NCI-H1930 (cell line): ENCODE data around the gene LIG1.
"Not testable (repeated sequence)": the region's sequence is repeated elsewhere in the genome, so short reads cannot be mapped to it uniquely, and the experiment has no call there.

ENCODE experiments used
- DNase-seq, 2 experiments: peaks; one replicate each; lab custom pipeline; 2025; lab: John Stamatoyannopoulos, UW

The LIG1 gene

DNA sequence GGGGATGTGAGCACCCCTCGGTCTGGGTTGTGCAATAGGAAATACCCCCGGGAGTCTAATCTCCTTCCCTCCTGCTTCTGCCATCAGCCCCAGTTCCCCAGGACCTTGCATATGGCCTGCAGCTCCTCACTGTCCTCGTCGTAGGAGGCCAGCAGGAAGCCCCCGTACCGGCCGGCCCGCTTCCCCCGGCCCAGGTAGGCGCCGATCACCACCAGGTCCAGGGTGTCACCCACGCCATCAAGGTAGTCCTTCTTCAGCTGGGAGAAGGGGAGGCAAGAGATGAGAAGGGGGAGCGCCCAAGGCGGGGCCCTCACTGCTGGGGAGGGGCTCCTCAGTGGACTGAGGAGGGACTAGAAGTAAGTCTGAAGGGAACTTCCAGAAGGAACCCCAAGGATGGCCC lies 49.1 kb downstream of the LIG1 start:
- DNase-seq: no peak

DNA sequence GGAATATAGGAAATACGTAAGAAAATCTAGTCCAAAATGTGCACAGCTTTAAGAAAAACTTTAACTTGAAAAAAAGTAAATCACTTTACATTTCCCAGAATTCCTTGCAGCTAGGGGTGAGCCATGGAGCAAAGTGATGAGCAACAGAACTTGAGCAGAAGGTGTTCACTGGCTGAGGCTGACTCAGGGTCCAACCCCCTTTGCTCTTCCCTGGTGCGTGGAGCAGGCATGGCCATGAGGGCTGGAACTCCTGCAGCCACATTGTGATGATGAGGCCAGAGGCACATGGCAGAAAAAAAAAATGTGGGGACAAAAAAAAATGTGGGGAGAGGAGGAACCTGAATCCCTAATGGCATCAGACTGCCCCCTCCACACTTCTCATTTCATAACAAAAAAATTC lies 49.6 kb downstream of the LIG1 start:
- DNase-seq: no peak

DNA sequence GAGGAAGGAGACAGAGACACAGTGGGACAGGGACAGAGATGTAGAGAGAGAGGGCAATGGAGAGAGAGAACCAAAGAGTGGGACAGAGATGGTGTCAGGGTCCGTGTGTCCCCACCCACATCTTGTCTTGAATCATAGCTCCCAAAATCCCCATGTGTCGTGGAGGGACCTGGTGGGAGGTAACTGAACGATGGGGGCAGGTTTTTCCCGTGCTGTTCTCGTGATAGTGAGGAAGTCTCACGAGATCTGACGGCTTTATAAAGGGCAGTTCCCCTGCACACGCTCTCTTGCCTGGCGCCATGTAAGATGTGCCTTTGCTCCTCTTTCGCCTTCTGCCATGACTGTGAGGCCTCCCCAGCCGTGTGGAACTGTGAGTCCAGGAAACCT lies 52.0 kb downstream of the LIG1 start:
- no peak for DNase-seq

DNA sequence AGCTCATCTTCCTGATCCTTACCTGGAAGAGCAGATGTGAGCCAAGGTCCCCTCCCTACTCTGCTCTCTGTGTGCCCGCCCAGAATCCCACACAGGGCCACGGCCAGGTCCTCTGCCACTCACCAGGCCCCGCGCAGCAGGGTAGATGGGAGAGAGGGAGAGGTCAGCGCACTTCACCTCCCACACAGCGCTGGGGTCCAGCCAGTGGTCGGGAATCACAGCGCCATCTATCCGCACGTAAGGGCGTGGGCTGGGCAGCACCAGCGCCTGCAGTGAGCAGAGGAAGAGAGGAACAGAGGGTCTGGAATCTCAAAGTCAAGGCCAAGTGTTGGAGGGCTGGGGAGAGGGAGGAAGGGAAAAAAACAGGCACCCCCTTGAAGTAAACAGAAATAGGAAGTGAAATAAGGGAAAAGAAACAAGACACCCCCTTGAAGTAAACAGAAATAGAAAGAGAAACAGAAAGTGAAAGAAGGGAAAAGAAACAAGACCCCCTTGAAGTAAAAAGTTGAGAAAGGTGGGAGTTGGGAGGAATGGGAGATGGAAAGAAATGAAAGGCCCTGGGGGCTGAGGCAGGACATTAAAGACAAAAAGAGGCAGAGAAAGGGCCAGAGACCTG lies 52.5 kb downstream of the LIG1 start:
- DNase-seq: no peak

DNA sequence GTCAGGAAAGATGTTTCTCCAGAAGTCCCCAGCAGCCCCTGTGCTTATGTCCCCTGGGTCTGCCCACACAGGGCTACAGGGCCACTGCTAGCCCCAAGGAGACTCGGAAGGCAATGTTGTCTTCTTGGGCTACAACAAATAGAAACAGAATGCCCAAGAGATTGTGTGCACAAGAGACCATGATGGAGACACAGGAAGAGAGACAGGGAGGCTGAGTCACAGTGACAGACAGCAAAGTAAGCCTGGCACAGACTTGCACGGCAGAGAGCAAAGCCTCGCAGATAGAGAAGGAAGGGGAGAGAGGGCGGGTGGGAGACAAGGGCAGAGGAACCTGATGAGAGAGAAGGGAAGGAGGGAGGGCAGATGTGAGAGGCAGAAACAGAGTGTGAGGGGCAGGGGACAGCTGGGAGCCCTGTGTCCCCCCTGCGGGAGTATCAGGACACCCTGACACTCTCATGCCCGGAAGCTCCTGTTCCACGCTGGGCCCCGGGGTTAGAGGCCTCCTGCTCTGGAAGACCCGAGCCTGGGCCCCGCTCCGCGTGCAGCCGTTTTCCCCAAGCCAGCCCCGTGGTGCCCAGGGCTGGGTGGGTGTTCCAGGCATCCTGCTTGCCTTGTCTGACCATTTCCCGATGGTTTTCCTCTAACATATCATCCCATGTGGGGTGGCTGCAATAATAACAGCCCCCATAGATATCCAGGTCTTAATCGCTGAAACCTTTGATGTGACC lies 56.8 kb downstream of the LIG1 start:
- DNase-seq: no peak

DNA sequence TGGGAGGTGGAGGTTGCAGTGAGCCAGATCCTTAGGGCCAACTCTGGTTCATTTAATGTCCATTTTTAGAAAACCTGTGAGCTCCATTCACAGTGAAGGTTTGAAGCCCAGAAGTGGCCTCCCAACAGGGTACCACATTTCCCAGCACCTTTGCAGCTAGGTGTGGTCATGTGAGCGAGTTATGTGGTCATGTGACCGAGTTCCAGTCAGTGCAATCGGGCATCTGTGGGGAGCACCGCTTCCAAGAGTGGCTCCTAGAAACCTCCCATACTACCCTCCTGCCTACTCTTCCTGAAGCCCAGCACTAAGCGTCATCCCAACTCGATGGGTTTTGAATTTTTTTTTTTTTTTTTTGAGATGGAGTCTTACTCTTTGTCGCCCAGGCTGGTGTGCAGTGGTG lies 58.9 kb downstream of the LIG1 start:
- peak; percentile 54 to 65 for DNase-seq

DNA sequence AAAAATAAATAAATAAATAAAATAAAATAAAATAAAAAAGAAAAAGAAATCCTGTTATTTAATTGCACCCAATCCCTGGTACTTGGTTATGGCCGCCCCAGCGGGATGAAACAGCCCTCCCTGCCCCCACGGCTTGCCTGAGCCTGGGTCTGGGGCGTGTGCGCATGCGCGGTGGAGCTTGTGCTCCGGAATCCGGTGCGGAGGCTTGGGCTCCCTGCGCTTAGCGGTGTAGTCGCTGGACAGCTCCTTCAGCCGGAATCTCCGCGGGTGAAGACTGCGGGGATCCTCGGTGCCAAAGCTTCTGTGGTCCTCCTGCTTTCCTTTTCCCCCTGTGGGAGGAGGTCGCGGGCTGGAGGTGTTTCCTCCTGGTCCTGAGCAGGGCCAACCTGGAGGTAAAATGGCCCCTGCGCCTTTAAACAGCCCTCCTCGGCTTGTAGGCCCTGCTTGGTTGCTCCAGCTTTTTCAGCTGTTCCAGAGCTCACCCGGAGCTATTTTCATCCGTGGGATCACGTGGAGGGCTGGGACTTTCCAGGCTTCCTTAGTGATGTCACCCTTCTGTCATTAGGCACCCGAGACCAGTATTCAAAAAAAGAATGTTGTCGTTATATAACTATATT lies 59.7 kb downstream of the LIG1 start, which contains the start of gene PLA2G4C:
Gene PLA2G4C (minus strand): TSS at position 468 of the 617 bp plus-strand sequence. CDS start 4,288 bp downstream, outside the sequence.
- peak; percentile 82 to 94 for DNase-seq

DNA sequence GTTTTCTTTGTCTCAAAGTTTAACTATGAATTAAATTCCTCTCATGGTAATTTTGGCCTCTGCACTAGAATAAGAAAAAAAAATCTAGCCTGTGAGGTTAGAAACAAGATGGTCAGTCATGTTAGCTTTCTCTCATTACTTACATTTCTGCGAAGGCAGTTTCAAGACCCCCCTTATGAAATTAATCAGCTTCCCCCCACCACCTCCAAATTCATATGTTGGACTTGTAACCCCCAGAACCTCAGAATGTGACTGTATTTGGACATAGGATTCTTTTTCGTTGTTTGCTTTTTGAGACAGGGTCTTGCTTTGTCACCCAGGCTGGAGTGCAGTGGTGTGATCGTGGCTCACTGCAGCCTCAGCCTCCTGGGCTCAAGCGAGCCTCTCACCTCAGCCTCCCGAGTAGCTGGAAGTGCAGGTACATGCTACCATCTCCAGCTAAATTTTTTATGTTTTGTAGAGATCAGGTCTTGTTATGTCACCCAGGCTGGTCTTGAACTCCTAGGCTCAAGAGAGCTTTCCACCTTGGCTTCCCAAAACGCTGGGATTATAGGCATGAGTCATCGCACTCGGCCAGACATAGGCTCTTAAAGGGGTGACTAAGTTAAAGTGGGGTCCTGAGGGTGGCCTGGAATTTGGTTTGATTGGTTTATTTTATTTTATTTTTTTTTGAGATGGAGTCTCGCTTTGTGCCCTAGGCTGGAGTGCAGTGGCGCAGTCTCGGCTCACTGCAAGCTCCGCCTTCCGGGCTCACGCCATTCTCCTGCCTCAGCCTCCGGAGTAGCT lies 61.0 kb downstream of the LIG1 start:
- no peak for DNase-seq

DNA sequence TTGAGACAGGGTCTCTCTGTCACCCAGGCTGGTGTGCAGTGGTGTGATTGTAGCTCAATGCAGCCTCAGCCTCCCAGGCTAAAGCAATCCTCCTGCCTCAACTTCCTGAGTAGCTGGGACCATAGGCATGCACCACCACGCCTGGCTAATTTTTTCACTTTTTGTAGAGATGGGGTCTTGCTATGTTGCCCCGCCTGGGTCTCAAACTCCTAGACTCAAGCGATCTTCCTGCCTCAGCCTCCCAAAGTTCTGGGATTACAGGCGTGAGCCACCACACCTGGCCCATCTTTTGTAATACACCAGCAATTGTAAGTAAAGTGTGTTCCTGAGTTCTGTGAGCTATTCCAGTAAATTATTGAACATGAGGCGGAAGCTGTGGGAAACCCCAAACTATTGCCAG lies 66.2 kb downstream of the LIG1 start:
- DNase-seq: no peak

DNA sequence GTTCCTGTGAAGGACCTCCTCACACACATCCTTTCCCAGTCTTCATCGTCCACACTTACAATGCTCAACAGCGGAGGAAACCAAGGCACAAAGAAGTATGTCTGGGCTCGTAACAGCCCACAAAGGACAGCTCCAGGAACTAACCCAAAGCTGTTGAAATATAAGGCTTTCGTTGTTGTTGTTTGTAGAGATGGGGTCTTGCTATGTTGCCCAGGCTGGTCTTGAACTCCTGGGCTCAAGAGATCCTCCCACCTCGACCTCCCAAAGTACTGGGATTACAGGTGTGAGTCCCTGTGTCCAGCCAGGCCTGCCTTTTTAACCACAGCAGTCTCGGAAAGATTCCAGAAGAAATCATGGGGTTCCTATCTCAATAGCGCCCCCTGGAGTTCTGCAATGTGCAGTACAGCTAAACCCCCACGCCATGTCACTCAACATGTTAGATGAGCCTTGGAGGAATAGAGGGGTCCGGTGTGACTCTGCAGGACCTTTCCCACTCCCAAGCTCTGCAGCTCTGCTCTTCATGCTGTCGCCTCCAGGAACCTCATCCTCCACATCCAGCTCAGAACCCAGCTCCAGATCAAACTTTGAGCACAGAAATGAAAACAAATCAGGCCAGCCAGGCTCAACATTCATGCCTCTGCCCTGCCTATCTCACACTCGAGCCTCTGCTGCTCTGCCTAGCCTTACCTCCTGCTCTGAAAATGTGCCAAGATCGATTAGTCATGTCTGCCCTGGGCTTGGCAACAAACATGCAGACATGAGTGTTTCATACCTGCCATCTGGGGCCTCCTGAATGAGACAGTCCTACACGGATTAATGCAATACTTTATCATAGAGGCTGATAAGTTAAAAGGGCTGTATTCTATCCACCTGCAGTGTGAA lies 67.0 kb downstream of the LIG1 start:
- DNase-seq: peak; percentile 10 to 34

DNA sequence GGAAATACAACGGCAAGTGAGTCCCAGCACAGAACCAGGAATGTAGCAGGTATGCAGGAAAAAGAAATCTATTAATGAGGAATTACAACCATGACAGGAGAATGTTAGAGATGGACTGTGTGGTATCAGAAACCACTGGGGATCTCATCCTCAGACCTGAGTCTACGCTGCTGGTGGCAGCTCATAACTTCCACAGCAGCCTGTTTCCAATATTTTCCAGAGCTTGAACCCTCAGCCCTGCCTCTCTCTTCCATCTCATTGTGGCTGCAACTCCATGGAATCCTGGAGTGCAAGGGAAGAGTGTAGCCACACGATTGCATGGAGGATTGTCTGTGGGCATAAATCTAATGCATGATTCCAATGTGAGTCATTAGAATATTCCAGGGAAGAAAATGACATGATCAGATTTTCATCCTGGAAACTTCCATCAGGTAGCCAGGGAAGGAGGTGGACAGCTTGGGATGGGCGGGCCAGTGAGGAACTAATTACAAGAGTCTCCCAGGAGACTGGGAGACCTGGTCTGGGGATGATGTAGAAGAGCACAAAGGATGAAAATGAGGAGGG lies 74.5 kb downstream of the LIG1 start:
- no peak for DNase-seq

DNA sequence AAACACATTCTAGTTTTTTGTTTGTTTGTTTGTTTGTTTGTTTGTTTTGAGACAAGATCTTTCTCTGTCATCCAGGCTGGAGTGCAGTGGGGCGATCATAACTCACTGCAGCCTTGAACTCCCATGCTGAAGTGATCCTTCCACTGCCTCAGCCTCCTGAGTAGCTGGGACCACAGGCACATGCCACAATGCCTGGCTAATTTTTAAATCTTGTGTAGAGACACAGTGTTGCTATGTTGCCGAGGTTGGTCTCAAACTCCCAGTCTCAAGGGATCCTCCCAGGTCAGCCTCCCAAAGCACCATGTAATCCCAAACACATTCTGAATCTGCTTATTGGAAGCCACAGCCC lies 75.3 kb downstream of the LIG1 start:
- no peak for DNase-seq

DNA sequence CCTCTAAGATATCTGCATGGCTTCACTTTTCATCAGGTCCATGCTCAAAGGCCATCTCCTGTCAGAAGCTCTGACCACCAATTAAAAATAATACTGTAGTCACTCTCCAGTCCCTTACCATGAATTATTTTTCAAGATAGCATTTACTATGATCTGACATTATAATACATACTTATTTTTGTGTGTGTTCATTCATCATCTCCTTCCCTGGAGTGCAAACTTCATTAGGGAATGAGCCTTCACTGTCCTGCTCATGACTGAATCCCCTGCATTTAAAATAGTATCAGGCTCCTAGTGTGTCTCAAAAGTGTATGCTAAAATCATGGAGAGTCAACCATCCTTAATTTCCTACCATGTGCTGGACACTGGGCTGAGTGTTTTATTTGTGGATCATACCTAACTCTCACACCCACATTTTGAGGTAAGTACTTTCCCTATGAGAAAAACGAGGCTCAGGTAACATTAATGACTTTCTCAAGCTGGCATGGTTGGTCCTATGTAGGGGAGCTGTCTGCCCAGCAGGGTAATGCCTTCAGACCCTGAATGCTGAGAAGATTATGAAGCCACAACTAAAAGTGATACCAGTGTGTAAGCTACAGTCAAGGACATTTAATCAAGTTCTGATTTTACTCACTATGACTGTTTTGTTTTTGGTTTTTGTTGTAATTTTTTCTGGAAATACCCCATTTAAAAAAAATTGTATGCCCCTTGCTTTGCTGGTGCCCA lies 75.9 kb downstream of the LIG1 start:
- DNase-seq: no peak

DNA sequence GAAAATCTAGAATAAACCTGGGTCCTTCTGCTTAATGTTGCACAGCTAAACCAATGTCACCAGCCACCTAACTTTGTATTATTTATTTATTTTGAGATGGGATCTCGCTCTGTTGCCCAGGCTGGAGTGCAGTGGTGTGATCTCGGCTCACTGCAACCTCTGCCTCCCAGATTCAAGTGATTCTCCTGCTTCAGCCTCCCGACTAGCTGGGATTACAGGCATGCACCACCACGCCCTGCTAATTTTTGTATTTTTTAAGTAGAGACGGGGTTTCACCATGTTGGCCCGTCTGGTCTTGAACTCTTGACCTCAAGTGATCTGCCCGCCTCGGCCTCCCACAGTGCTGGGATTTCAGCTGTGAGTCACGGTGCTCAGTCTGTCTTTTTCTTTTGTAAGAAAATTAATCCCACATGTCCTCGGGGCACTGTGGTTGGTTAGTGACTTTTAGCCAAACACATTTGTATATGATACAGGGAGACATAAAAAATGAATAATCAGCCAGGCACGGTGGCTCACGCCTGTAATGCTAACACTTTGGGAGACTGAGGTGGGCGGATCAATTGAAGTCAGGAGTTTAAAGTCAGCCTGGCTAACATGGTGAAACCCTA lies 78.9 kb downstream of the LIG1 start:
- DNase-seq: not testable (repeated sequence)

DNA sequence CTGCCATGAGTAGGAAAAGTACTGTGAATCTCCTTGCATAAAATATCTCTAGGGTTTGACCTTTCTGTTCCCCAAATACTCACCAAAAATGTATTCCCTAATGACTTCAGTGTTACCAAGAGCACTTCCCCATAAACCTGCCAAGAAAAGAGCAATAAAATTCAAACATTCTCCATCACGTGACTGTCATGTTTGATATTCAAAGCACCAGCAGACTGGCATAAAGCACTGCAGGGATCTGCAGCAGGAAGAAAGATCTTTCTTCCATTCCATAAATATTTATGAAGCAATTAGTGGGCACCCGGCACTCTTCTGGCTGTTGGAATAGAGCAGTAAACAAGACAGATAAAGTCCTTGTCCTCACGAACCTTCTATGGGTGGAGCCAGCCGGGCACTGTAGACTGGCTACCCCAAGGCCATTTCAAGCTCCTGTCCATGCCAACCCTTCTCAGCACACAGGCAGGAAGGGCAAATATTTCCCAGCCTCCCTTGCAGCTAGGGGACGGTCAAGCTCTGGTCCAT lies 79.8 kb downstream of the LIG1 start:
- no peak for DNase-seq

DNA sequence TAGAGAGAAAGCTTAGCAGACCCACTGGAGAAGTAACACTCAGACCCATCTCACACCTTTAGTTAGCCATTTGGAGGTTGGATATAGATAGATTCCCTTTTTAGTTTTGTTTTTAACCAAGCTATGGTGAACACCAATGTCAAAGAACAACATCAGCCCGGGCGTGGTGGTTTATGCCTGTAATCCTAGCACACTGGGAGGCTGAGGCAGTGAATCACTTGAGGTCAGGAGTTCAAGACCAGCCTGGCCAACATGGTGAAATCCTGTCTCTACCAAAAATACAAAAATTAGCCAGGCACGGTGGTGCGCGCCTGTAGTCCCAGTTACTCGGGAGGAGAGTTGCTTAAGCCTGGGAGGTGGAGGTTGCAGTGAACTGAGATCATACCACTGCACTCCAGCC lies 81.2 kb downstream of the LIG1 start:
- DNase-seq: not testable (repeated sequence)

DNA sequence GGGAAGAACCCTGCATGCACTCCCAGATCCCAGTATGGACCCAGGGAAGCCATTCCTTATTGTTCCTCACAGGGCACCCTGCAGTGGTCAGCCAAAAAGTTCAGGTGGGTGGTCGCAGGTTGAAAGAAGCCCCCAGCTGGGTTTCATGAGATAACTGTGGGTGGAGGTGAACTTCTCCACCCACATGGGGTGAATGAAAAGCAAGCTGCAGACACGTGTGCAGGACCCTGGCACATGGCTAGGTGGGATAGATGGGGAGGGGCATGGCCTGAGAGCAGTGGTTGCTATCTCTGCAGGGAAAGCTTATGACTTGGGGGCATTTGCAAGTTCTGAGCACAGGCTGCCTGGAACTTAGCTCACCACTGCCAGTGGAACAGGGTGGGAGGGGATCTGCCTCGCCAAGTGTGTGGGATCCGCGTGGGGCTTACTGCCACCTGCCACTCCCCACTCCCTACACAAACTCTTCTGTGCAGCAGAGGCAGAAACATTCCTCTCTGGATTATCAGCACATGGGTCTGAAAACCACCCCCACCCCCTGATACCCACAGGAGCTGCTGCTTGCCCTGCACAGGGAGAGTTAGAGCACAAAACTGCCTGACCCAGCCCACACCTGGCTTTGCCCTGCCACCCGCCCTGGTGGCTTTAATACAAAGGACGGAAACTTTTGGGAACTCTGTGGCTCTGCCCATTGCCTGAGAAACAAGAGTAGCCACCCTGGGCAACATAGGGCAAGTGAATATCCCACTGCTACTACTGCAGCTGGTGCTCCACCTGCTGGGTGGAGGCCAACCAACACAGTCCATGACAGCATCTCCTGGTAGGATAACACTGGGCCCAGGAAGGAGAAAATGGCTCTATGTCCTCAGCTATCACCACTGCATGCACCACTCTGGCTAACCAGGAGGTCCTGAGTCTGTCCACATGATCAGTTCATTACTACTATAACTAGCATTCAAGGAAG lies 84.0 kb downstream of the LIG1 start:
- DNase-seq: peak in 1 of 2 experiments; percentile 19

DNA sequence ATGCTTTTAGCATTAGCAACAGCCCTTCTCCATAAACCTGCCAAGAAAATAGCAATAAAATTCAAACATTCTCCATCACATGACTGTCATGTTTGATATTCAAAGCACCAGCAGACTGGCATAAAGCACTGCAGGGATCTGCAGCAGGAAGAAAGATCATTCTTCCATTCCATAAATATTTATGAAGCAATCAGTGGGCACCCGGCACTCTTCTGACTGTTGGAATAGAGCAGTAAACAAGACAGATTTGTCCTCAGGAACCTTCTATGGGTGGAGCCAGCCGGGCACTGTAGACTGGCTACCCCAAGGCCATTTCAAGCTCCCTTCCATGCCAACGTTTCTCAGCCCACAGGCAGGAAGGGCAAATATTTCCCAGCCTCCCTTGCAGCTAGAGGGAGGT lies 85.1 kb downstream of the LIG1 start:
- DNase-seq: no peak

DNA sequence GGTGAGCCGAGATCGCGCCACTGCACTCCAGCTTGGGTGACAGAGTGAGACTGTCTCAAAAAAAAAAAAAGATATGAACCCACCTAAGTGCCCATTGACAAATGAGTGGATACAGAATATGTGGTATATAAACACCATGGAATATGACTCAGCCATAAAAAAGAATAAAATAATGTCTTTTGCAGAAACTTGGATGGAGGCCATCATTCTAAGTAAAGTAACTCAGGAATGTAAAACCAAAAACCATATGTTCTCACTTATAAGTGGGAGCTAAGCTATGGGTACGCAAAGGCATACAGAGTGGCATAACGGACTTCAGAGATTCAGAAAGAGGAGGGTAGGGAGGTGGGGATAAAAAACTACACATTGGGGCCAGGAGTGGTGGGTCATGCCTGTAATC lies 89.0 kb downstream of the LIG1 start:
- no peak for DNase-seq
